HUES64 (cell line): Measurements from ENCODE around the gene DSTN.

ENCODE experiments used
- H3K27ac ChIP-seq: 2 replicates; pipeline ENCODE4 v1.7.0; 2013; ENCODE audit warnings: low read depth, low read length, inconsistent platforms
- H3K27me3 ChIP-seq: 2 replicates; pipeline ENCODE4 v1.6.1; 2013; ENCODE audit warnings: mild to moderate bottlenecking, low read length; ENCODE audit not compliant: insufficient read depth
- H3K36me3 ChIP-seq: 2 replicates; pipeline ENCODE4 v1.6.1; 2013; ENCODE audit warnings: mild to moderate bottlenecking, low read length; ENCODE audit not compliant: insufficient read depth
- H3K4me1 ChIP-seq: 2 replicates; pipeline ENCODE4 v1.6.1; 2013; ENCODE audit warnings: mild to moderate bottlenecking, low read length, moderate library complexity; ENCODE audit not compliant: insufficient read depth
- H3K4me3 ChIP-seq: 2 replicates; pipeline ENCODE4 v1.5.1; 2013; ENCODE audit warnings: mild to moderate bottlenecking, low read length, moderate library complexity
- H3K9ac ChIP-seq: 2 replicates; pipeline ENCODE4 v1.6.1; 2013; ENCODE audit warnings: mild to moderate bottlenecking, low read depth, low read length
- H3K9me3 ChIP-seq: 2 replicates; pipeline ENCODE4 v1.6.1; 2013; ENCODE audit warnings: low read depth, low read length; ENCODE audit not compliant: insufficient read depth
- WGBS: fragments of 150-250, 120-280 bp; methylation state at CpG from one replicate; pipeline ENCODE4 v1.1.7; 2013; ENCODE audit warnings: missing lambda C conversion rate; 5-methylcytosine and 5-hydroxymethylcytosine counted together

DSTN gene

GRCh38 chr20:17612287-17612991 is 42.6 kb downstream of the DSTN start:
- H3K27me3 ChIP-seq: no peaks in the 10 kb centered on the region
- no peaks in the 10 kb centered on the region for H3K4me1 ChIP-seq
- H3K27ac ChIP-seq: peak overlapping the region; percentile 16; the same call in 1 of the 2 replicates
- peaks cover 39% of the 10 kb centered on the region for H3K36me3 ChIP-seq
- 93% methylated on average over 16 of the region's 16 CpGs for WGBS
- no peaks in the 10 kb centered on the region for H3K9me3 ChIP-seq
- H3K9ac ChIP-seq: 0 out of 2 replicates have a peak overlapping the region, but pooled peaks have one; percentile 16
- no peak overlapping the region for H3K4me3 ChIP-seq

- Histone ChIP-seq H3K27me3 (no peaks in the 10 kb centered on the region), H3K4me3 (no peak overlapping the region), H3K9ac (no peak overlapping the region), H3K36me3 (peaks cover 38% of the 10 kb centered on the region), H3K4me1 (no peaks in the 10 kb centered on the region), H3K27ac (no peak overlapping the region), H3K9me3 (no peaks in the 10 kb centered on the region)
- WGBS: 89% methylated on average over 7 of the region's 7 CpGs
These were observed 43.1 kb downstream of the DSTN start for GRCh38 chr20:17612992-17613327.

DNA sequence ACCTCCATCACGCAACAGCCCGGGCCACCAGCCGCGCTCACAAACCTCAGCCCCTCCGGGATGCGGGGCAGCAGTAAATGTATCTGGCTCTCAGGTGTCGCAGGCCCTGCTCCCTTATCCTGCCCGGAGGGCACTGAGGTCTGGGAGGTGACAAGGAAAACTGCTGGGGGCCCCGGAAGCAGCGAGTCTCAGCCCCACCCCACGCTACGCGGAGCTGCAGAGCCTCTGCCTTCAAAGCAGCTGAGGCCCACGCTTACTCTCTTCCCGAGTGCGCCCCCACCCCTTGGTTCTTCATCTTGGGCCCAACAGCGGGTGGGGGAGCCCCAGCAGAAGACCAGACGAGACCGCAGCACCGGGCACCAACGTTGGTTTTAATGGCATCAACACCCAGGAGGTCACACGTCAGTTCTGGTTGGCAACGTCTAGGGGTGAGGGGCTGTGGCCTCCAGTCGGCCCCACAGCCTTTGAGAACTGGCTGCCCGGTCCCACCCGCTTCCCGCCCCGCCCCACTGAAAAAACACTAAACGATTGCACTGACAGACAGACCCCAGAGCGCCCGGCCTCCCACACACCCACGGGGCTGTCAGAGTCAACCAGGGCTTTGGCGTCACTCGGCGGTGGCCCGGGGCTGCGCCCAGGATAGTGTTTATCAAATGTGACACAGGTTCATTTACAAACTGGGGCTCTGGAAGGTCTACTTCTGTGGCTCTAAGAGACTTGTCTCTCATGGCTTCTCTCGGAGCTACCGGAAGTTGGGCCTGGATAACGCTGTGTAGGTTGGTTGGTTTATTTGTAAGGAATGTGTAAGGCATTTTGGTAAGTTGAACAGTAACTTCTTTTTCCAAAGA is 43.7 kb downstream of the DSTN start:
- no peak overlapping the region for H3K4me3 ChIP-seq
- no peaks in the 10 kb centered on the region for H3K4me1 ChIP-seq
- H3K9me3 ChIP-seq: no peaks in the 10 kb centered on the region
- peaks cover 41% of the 10 kb centered on the region for H3K36me3 ChIP-seq
- no peak overlapping the region for H3K27ac ChIP-seq
- no peak overlapping the region for H3K9ac ChIP-seq
- H3K27me3 ChIP-seq: no peaks in the 10 kb centered on the region
- WGBS: 89% methylated on average over 40 of the region's 40 CpGs

GRCh38 chr20:17614176-17614811 is 44.4 kb downstream of the DSTN start:
- Histone ChIP-seq H3K27me3 (no peaks in the 10 kb centered on the region), H3K9me3 (no peaks in the 10 kb centered on the region), H3K4me1 (no peaks in the 10 kb centered on the region), H3K27ac (peak overlapping the region; percentile 35; the same call in 1 of the 2 replicates), H3K9ac (no peak overlapping the region), H3K4me3 (no peak overlapping the region), H3K36me3 (peaks cover 44% of the 10 kb centered on the region)
- 77% methylated on average over 20 of the region's 20 CpGs for WGBS

GRCh38 chr20:17614812-17615644 is 45.2 kb downstream of the DSTN start:
- peaks cover 52% of the 10 kb centered on the region for H3K36me3 ChIP-seq
- no peaks in the 10 kb centered on the region for H3K9me3 ChIP-seq
- H3K4me1 ChIP-seq: no peaks in the 10 kb centered on the region
- H3K9ac ChIP-seq: no peak overlapping the region
- 95% methylated on average over 32 of the region's 32 CpGs for WGBS
- peak overlapping the region; percentile 35; the same call in 1 of the 2 replicates for H3K27ac ChIP-seq
- no peaks in the 10 kb centered on the region for H3K27me3 ChIP-seq
- no peak overlapping the region for H3K4me3 ChIP-seq

DNA sequence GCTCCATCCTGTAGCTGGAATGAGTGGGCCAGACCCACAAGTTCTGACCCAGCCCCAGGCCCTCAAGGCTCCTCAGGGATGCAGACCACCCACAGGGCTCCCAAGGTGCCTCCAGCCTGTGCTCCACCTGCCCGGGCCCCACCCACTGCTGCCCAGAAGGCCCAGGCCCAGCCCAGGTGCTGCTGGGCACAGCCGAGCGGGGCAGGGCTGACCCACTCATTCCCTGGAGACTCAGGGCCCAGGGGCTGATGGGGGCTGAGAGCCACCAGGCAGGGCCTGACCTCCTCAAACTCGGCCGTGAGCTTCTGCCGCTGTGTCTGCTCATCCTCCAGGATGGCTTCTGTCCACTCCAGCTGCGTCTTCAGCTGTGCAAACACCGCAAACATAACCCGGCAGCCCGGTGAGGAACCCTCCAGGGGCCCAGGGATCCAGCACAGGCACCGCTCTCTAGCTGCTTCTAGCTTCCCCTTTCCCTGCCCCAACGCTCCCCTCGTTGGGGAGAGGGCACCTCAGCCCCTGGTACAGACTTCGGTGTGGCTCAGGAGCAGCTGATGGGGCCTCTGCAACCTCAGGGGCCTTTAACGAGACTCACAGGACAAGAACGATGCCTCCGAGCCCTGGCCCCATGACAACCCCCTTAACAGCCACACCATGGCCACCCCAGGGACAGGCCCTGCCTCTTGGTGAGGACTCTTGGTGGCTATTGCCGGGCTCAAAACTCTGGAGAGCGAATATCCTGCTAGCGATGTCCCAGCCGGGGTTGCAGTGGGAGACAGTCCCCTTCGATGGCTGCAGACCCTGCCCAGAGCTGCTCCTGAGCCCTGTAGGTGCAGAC is 46.0 kb downstream of the DSTN start:
- Histone ChIP-seq H3K4me1 (no peaks in the 10 kb centered on the region), H3K36me3 (peaks cover 60% of the 10 kb centered on the region), H3K27me3 (no peaks in the 10 kb centered on the region), H3K27ac (no peak overlapping the region), H3K9ac (no peak overlapping the region), H3K4me3 (no peak overlapping the region), H3K9me3 (no peaks in the 10 kb centered on the region)
- WGBS: 81% methylated on average over 22 of the region's 22 CpGs

- Histone ChIP-seq H3K9ac (no peak overlapping the region), H3K4me1 (no peaks in the 10 kb centered on the region), H3K4me3 (no peak overlapping the region), H3K36me3 (peaks cover 68% of the 10 kb centered on the region), H3K27me3 (no peaks in the 10 kb centered on the region), H3K27ac (no peak overlapping the region), H3K9me3 (no peaks in the 10 kb centered on the region)
- 90% methylated on average over 22 of the region's 22 CpGs for WGBS
These were observed 46.8 kb downstream of the DSTN start for GRCh38 chr20:17616480-17617211.

DNA sequence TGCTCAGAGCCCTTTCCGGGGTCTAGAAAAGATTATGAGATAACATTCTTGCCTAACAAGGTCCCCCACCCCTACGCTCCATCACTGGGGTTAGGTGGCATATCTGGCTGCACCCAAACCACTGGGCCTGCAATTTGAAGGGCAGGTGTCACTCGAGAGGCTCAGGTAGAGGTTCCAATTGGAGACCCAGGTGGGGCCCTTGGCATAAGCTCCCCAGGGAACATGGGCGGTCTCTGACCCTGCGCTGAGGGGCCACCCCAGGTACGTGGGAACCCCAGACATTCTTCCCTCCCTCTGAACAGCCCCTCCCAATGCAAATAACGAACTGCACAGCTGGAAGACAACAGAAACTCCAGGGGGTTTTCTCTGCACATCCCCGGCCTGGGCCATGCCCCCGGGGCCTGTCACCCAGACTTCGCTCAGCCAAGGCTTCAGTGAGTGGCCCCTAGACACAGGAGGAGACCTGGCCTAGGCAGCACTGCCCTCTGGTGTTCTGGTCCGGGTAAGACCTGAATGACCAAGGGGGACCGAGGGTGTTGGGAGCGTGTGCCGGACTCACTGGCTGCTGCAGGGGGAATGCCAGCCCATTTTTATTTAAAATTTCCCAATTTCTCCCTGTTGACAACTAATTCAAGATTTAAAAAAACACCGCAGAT is 47.5 kb downstream of the DSTN start:
- Histone ChIP-seq H3K27me3 (no peaks in the 10 kb centered on the region), H3K4me1 (no peaks in the 10 kb centered on the region), H3K4me3 (no peak overlapping the region), H3K36me3 (peaks cover 75% of the 10 kb centered on the region), H3K9me3 (no peaks in the 10 kb centered on the region), H3K27ac (no peak overlapping the region), H3K9ac (no peak overlapping the region)
- WGBS: 77% methylated on average over 15 of the region's 15 CpGs

DNA sequence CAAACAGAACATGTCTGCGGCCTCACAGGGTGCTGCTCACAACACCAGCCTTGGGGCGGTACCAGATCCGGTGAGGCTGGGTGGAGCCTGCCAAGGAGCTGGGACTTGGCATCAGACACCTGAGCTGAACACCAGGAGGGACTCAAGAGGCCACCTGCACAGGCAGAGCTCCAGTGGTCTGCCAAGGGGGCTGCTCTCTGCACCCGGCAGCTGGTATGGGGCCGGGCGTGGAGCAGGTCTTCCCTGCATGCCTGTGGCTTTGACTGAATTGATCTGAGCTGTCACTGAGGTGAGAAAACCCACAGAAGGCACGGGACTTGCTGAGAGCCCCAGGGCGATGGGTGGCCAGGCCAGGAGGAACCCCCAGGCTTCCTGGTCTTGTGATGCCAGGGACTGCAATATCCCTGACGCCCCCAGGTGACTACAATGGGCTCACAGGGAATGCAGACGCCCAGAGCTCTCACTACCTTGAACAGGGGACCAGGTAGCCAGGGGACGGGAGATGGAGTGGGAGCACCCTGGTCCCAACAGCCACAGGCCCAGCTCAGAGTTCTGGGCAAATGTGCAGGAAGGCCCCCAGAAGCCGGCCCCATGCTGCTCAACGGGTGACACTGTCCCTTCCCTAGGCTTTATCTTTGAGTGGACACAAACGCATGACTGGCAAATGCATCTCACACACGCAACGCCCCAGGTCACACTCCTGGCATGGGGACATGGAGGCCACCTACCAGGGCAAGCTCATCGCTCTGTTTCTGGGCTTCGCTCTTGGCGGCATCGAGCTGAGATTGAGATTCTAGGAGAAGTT is 48.2 kb downstream of the DSTN start:
- H3K4me1 ChIP-seq: no peaks in the 10 kb centered on the region
- H3K36me3 ChIP-seq: peaks cover 82% of the 10 kb centered on the region

More for the DNA sequence above, 48.2 kb downstream of the DSTN start:
- Histone ChIP-seq H3K9ac (no peak overlapping the region), H3K27me3 (no peaks in the 10 kb centered on the region), H3K9me3 (no peaks in the 10 kb centered on the region), H3K4me3 (no peak overlapping the region), H3K27ac (no peak overlapping the region)
- 93% methylated on average over 20 of the region's 20 CpGs for WGBS
